Activated CD8-positive, alpha-beta memory T cell treated with anti-CD3 and anti-CD28 coated beads for 36 hours (primary cell): ENCODE results near the gene PLCB1. TPM values are rescaled to one million over a fixed set of nuclear protein-coding genes. Genes with fewer than 3 reads are reported as not detected.
"Not testable (repeated sequence)": the region's sequence is repeated elsewhere in the genome, so short reads cannot be mapped to it uniquely, and the experiment has no call there.

Source experiments
- CTCF ChIA-PET: fragments of 350-600 bp; sonication (Branson Sonifier 250); formaldehyde crosslinking; loops from one replicate; lab custom pipeline; 2021; ENCODE audit warnings: antibody characterized with exemption; lab: Charles Lee
- POLR2A ChIA-PET: fragments of 350-600 bp; sonication (Branson Sonifier 250); formaldehyde crosslinking; loops from one replicate; lab custom pipeline; 2021; ENCODE audit warnings: antibody characterized with exemption; lab: Charles Lee
- total RNA-seq, 2 experiments: library from RNA; stranded (reverse); gene quantifications; one replicate each; pipeline ENCODE4 v1.2.3, GENCODE V29; 2021

Gene PLCB1
- total RNA-seq, 2 experiments from 2014 or later, result 9.8 to 12.8 TPM

DNA sequence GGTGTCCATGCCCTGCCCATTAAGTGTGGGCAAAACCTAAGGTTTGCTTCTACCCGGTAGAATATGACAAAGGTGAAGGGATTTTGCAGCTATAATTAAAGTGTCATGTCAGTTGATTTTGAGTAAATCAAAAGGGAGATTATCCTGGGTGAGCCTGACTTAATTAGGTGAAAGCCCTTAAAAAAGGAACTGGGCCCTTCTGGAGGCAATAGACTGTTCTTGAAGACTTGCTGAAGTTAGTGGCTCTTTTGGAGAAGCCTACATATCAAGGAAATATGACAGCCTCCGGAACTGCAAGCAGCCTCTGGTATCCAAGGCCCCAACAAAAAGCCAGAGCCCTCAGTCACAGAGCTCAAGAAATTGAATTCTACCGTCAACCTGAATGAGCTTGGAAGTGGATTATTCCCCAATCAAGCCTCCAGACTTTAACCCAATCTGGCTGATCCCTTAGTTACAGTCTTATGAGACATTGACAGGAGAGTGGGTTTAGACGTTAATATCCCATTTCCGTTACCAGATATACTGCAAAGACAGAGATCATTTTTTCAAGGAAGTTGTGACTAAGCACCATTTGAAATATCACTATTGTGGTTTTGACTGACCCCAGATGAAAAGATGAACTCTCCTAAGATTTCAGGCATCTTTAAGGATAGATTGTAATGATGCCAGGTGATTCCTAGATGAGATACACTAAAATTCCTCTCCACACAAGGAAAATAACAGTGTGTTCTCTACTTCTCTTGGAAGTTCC is 303.4 kb downstream of the PLCB1 start:
- POLR2A ChIA-PET, result no interaction called here

DNA sequence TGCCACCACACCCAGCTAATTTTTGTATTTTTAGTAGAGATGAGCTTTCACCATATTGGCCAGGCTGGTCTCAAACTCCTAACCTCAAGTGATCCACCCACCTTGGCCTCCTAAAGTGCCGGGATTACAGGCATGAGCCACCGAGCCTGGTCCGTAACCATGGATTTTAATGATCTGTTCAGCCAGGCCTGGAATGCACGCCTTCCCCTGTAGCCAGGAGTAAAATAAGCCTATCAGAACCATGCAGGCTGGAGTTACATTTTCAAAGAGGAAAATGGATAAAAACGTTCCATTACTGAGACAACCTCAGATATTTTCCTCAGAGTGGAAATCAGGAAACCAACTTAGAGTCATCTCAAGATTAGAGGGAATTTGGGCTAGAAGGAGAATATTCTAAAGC is 304.9 kb downstream of the PLCB1 start:
- CTCF ChIA-PET, POLR2A ChIA-PET: not testable (repeated sequence)

More for the DNA sequence above, 303.4 kb downstream of the PLCB1 start:
- CTCF ChIA-PET, result interaction anchor here (0.5 kb wide), 1 partner anchor 138 kb away, joined by 3 read pairs; no protein-coding TSS in a partner anchor

GRCh38 chr20:8438748-8439147 is 306.7 kb downstream of the PLCB1 start:
- ChIA-PET POLR2A (no interaction called here), CTCF (no interaction called here)

DNA sequence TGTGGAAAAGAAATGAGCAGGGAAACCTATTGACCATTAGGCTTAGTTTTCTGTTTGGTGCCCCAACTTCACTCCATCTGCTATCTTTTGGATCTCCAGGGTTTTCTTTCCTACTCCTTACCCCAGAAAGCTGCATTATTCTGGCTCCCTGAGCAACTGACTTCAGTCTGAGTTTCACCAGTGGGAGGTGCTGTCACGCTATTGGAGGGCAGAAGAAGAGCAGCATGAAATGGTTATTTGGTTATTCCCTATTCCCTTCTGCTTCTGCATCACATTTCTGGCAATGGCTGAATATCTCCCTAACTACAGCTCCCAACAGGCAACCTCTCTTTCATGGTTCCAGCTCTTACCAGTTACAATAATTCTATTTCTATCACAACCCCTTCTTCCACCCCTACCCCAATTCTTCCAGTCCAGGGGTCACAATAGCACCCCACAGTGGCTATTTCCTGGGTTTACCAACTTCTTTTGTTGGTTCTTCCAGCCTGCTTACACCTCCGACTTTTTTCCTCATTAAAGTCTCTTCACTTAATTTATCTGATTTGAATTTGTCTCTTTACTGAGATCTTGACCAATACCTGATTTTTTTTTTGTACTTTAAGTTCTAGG is 311.5 kb downstream of the PLCB1 start:
- POLR2A ChIA-PET, result no interaction called here
- CTCF ChIA-PET, result no interaction called here

DNA sequence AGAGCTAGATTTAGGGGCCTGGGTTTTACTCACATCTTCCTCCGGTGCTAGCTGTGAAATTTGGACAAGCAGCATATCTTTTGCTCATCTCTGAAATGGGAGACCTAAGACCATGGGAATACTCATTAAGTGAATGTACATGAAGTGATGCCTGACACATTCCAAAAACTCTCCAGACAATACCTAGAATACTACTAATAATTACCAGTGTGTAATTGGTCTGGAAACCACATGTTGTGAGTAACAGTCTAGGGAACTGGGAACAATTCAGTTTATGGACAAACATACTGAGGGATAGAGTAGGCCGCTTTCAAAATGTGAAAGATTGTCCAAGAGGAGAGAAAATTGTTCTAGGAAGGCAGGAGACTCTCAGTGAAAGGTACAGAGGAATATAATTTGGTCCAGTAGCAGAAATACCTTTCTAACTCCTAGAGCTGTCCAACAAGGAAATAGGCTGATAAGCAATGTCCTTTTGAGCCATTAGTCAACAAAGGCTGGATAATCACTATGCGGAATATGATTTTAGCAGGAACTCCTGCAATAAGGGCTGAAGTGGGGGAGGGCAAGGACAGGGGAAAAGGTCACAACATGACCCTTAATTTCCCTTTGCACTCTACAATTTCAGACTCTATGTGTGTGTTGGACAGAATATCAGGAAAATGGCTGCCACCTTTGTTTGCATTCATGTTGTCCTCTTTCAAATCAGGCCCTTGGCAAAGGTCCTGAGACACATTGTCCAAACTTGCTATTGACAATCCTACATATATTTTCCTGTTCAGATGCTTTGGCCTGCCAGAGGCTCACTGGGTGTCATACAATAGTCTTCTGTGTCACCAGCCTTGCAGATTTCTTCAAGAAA is 315.4 kb downstream of the PLCB1 start:
- POLR2A ChIA-PET, result no interaction called here
- CTCF ChIA-PET, result no interaction called here

DNA sequence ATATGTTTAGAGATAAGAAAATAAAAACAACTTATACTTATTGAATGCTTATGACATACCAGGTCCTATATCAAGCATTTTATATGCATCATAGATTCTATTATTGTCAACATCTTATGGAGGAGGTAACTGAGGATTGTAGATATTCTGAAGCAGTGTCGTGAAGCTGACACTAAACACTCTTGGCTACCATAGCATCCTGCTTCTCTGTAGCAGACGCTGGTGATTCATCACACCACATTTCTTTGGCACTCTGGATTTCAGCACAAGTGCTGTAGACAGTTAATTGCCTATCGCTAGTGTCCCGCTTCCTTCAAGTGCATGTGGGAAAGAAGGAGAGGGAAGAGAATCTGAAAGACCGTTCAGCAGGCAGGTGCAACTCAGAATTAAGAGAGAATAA is 317.1 kb downstream of the PLCB1 start:
- ChIA-PET CTCF (no interaction called here), POLR2A (no interaction called here)

DNA sequence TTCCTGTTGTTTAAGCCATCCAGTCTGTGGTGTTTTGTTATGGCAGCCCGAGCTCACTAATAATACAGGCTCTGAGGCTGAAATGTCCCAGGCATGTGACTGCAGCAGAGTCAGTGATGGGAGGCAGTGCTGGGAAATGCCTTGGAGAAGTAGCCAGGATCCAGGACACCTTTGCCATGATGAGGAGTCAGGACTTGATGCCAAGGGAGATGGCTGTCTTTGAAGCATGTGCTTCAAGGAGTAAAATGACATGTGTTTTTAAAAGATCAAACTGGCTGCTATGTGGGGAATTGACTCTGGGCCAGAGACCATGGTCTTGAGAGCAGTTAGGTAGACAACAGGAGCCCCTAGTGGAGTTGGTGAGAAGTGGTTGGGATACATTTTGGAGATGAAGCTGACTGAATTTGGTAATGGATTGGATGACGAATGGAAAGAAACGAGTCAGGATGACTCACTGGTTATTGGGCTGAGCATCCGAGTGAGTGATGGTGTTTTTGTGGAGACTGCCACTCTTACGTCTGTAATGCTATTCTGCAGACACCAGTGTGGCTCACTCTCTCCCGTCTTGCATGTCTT is 322.2 kb downstream of the PLCB1 start:
- ChIA-PET CTCF (no interaction called here), POLR2A (no interaction called here)

- CTCF ChIA-PET, result no interaction called here
- POLR2A ChIA-PET, result no interaction called here
Measured at GRCh38 chr20:8456765-8457164, 324.7 kb downstream of the PLCB1 start.

GRCh38 chr20:8457978-8458377 is 325.9 kb downstream of the PLCB1 start:
- CTCF ChIA-PET, result no interaction called here
- POLR2A ChIA-PET, result no interaction called here

- CTCF ChIA-PET, result no interaction called here
- POLR2A ChIA-PET, result no interaction called here
Measured at GRCh38 chr20:8461186-8461585, 329.1 kb downstream of the PLCB1 start.

DNA sequence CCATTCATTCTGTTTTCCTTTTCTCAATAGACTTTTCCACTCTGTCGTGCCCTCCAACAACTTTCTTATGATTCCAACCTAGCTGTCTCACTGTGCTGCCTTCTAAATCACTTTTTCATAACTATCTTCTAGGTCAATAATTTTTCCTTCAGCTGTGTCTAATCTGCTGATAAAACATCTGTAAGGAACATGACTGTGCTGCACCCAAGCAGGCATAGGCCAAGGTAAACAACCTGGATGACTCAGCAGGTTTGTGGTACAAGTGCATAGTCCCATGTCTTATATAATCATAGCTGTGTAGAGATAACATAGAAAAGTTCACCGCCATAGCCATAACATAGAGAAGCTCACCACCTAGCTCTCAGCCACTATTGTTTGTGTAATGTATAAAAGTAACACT is 332.3 kb downstream of the PLCB1 start:
- CTCF ChIA-PET, result no interaction called here

GRCh38 chr20:8466781-8467180 is 334.7 kb downstream of the PLCB1 start:
- CTCF ChIA-PET, POLR2A ChIA-PET: not testable (repeated sequence)

More for the DNA sequence above, 332.3 kb downstream of the PLCB1 start:
- POLR2A ChIA-PET, result no interaction called here

- POLR2A ChIA-PET, result no interaction called here
- CTCF ChIA-PET, result no interaction called here
Measured at GRCh38 chr20:8470156-8470555, 338.1 kb downstream of the PLCB1 start.

GRCh38 chr20:8471465-8471864 is 339.4 kb downstream of the PLCB1 start:
- POLR2A ChIA-PET, result no interaction called here

GRCh38 chr20:8473459-8473858 is 341.4 kb downstream of the PLCB1 start:
- CTCF ChIA-PET, result no interaction called here
- POLR2A ChIA-PET, result no interaction called here

More at GRCh38 chr20:8471465-8471864, 339.4 kb downstream of the PLCB1 start:
- CTCF ChIA-PET, result no interaction called here

GRCh38 chr20:8474027-8474668 is 342.1 kb downstream of the PLCB1 start:
- ChIA-PET POLR2A (no interaction called here), CTCF (no interaction called here)

GRCh38 chr20:8476021-8476420 is 344.0 kb downstream of the PLCB1 start:
- CTCF ChIA-PET, result no interaction called here
- POLR2A ChIA-PET, result no interaction called here

DNA sequence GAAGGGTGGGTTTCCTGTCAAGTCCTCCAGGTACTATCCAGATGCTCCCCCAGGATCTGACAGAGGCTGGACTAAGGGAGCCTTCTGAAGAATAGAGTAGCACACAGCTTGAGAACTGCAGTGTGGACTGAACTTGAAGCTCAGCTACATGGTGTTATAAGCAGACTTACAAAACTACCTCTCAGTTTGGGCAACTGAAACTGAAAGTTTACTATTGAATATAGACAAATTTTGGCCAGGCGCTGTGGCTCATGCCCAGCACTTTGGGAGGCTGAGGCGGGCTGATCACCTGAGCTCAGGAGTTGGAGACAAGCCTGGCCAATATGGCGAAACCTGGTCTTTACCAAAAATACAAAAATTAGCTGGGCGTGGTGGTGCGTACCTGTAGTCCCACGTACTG is 348.5 kb downstream of the PLCB1 start:
- ChIA-PET POLR2A (no interaction called here), CTCF (no interaction called here)

DNA sequence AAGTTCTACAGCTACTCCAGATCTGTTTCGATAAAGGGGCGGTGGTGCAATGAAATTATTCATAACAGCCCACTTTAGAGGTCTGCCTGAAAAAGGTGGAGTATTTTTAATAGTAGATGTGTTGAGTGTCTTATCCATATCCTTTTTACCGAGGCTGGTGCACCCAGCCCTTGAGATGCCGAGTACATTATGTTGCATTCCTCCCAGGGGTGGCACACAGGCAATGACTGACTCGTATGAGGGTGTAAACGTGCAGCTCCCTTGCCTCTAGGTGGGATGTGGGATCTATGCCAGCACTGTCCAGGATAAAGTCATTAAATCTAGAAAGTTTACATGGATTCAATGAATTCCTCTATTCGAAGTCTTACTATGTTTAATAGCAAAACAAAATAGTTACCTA is 355.6 kb downstream of the PLCB1 start:
- ChIA-PET CTCF (no interaction called here), POLR2A (no interaction called here)
